H9 (cell line): ENCODE data around the gene PAK2. TPM values are rescaled to one million over a fixed set of nuclear protein-coding genes. Genes with fewer than 3 reads are reported as not detected.
A peak's percentile ranks its signal among the peaks of the same experiment; 100 is the strongest.

Source experiments
- DNase-seq: peaks from one replicate; pipeline ENCODE4 v3.0.0-alpha.2; 2017
- H2AFZ ChIP-seq: one replicate; pipeline ENCODE4 v1.6.1; 2013; ENCODE audit warnings: mild to moderate bottlenecking, low read length, control low read depth, moderate library complexity
- H2AK5ac ChIP-seq: 2 replicates; pipeline ENCODE4 v1.6.1; 2013; ENCODE audit warnings: low read length, control low read depth, mixed read lengths; ENCODE audit not compliant: insufficient read length
- H2BK120ac ChIP-seq: one replicate; pipeline ENCODE4 v1.6.1; 2013; ENCODE audit warnings: low read depth, mild to moderate bottlenecking, low read length, control low read depth, inconsistent platforms; ENCODE audit not compliant: poor library complexity, severe bottlenecking
- H2BK12ac ChIP-seq: 2 replicates; pipeline ENCODE4 v1.6.1; 2013; ENCODE audit warnings: low read length, control low read depth, mixed read lengths, low read depth; ENCODE audit not compliant: insufficient read length
- H2BK15ac ChIP-seq: 2 replicates; pipeline ENCODE4 v1.6.1; 2013; ENCODE audit warnings: low read depth, low read length, control low read depth
- H2BK20ac ChIP-seq: one replicate; pipeline ENCODE4 v1.6.1; 2013; ENCODE audit warnings: low read depth, mild to moderate bottlenecking, low read length, control low read depth, inconsistent platforms; ENCODE audit not compliant: poor library complexity, severe bottlenecking
- H2BK5ac ChIP-seq: 2 replicates; pipeline ENCODE4 v1.6.1; 2013; ENCODE audit warnings: low read length, control low read depth, mixed read lengths; ENCODE audit not compliant: insufficient read length
- H3K14ac ChIP-seq: 2 replicates; pipeline ENCODE4 v1.6.1; 2013; ENCODE audit warnings: low read length, control low read depth; ENCODE audit not compliant: insufficient read depth
- H3K18ac ChIP-seq: 2 replicates; pipeline ENCODE4 v1.6.1; 2013; ENCODE audit warnings: low read depth, mild to moderate bottlenecking, mixed read lengths, low read length, control low read depth; ENCODE audit not compliant: insufficient read length
- H3K23ac ChIP-seq: 2 replicates; pipeline ENCODE4 v1.6.1; 2013; ENCODE audit warnings: low read length, control low read depth, mixed read lengths, low read depth; ENCODE audit not compliant: insufficient read length
- H3K23me2 ChIP-seq: 2 replicates; pipeline ENCODE4 v1.6.1; 2013; ENCODE audit warnings: low read depth, mild to moderate bottlenecking, mixed read lengths, low read length, control low read depth; ENCODE audit not compliant: insufficient read length, poor library complexity, severe bottlenecking
- H3K27ac ChIP-seq: 2 replicates; pipeline ENCODE4 v1.5.1; 2013; ENCODE audit warnings: low read length, control low read depth, mixed read lengths, low read depth; ENCODE audit not compliant: insufficient read length
- H3K27me3 ChIP-seq: 2 replicates; pipeline ENCODE4 v1.6.1; 2013; ENCODE audit warnings: low read length, control low read depth, inconsistent platforms; ENCODE audit not compliant: insufficient read depth
- H3K4ac ChIP-seq: 2 replicates; pipeline ENCODE4 v1.6.1; 2013; ENCODE audit warnings: low read depth, mild to moderate bottlenecking, control low read depth, inconsistent platforms, low read length, moderate library complexity
- H3K4me1 ChIP-seq: 2 replicates; pipeline ENCODE4 v1.6.1; 2013; ENCODE audit warnings: low read length, control low read depth, inconsistent platforms; ENCODE audit not compliant: insufficient read depth
- H3K4me2 ChIP-seq: 2 replicates; pipeline ENCODE4 v1.6.1; 2013; ENCODE audit warnings: low read length, control low read depth, mixed read lengths; ENCODE audit not compliant: insufficient read length, insufficient read depth
- H3K56ac ChIP-seq: 2 replicates; pipeline ENCODE4 v1.6.1; 2013; ENCODE audit warnings: low read depth, mild to moderate bottlenecking, mixed read lengths, low read length, control low read depth; ENCODE audit not compliant: insufficient read length
- H3K79me1 ChIP-seq: 2 replicates; pipeline ENCODE4 v1.6.1; 2013; ENCODE audit warnings: low read depth, mild to moderate bottlenecking, moderate library complexity, low read length, control low read depth, inconsistent platforms; ENCODE audit not compliant: insufficient read depth, poor library complexity, severe bottlenecking
- H3K79me2 ChIP-seq: 2 replicates; pipeline ENCODE4 v1.6.1; 2013; ENCODE audit warnings: low read length, control low read depth, inconsistent platforms; ENCODE audit not compliant: insufficient read depth
- H3K9ac ChIP-seq: 2 replicates; pipeline ENCODE4 v1.6.1; 2013; ENCODE audit warnings: low read length, control low read depth, mixed read lengths; ENCODE audit not compliant: insufficient read length; ENCODE audit errors: extremely low read depth
- H3K9me3 ChIP-seq: one replicate; pipeline ENCODE4 v1.6.1; 2013; ENCODE audit warnings: low read depth, low read length, inconsistent platforms; ENCODE audit not compliant: control insufficient read depth
- H3T11ph ChIP-seq: one replicate; pipeline ENCODE4 v1.6.1; 2013; ENCODE audit warnings: mild to moderate bottlenecking, low read length, control low read depth, inconsistent platforms
- H4K20me1 ChIP-seq: one replicate; pipeline ENCODE4 v1.6.1; 2013; ENCODE audit not compliant: control insufficient read depth, insufficient read length, insufficient read depth
- H4K5ac ChIP-seq: 2 replicates; pipeline ENCODE4 v1.6.1; 2013; ENCODE audit warnings: low read depth, mild to moderate bottlenecking, mixed read lengths, low read length, control low read depth; ENCODE audit not compliant: insufficient read length
- H4K8ac ChIP-seq: replicated peaks from 2 replicates; pipeline ENCODE4 v1.6.1; 2013; ENCODE audit warnings: low read length, control low read depth, mixed read lengths, low read depth; ENCODE audit not compliant: insufficient read length
- H4K91ac ChIP-seq: 2 replicates; pipeline ENCODE4 v1.6.1; 2013; ENCODE audit warnings: low read depth, mild to moderate bottlenecking, moderate library complexity, mixed read lengths, low read length, control low read depth; ENCODE audit not compliant: insufficient read length
- H3K27ac Mint-ChIP-seq, 3 experiments: 2 replicates in 2 of 3; 3 replicates in 1 of 3; pipeline ENCODE4 v1.8.0; 2020 to 2021; ENCODE audit warnings: mixed read lengths in 3 of 3, mild to moderate bottlenecking in 1 of 3, moderate library complexity in 1 of 3
- H3K27me3 Mint-ChIP-seq: 2 replicates; pipeline ENCODE4 v1.8.0; 2021; ENCODE audit warnings: low read depth, mild to moderate bottlenecking, moderate library complexity, mixed read lengths
- H3K36me3 Mint-ChIP-seq, 3 experiments: 2 replicates in 2 of 3; 3 replicates in 1 of 3; pipeline ENCODE4 v1.8.0; 2020 to 2021; ENCODE audit warnings: low read depth in 3 of 3, mixed read lengths in 3 of 3; ENCODE audit not compliant: insufficient read depth in 1 of 3
- H3K4me1 Mint-ChIP-seq, 2 experiments: 2 replicates each; pipeline ENCODE4 v1.8.0; 2020; ENCODE audit warnings: mixed read lengths in 2 of 2
- H3K4me3 Mint-ChIP-seq, 2 experiments: 2 replicates in 1 of 2; 3 replicates in 1 of 2; pipeline ENCODE4 v1.8.0; 2020 to 2021; ENCODE audit warnings: mild to moderate bottlenecking in 2 of 2, mixed read lengths in 2 of 2, moderate library complexity in 1 of 2
- H3K9me3 Mint-ChIP-seq, 2 experiments: 2 replicates in 1 of 2; 3 replicates in 1 of 2; pipeline ENCODE4 v1.8.0; 2020; ENCODE audit warnings: mild to moderate bottlenecking in 2 of 2, mixed read lengths in 2 of 2, moderate library complexity in 1 of 2
- WGBS: extraction: QIAGEN DNeasy Blood & Tissue Kit; methylation state at CpG from one replicate; pipeline ENCODE4 v1.1.7; 2013; ENCODE audit warnings: missing lambda C conversion rate, low lambda C conversion rate, mixed read lengths; ENCODE audit not compliant: insufficient read length; ENCODE audit errors: extremely low coverage; 5-methylcytosine and 5-hydroxymethylcytosine counted together
- total RNA-seq: library from RNA; stranded (reverse); gene quantifications from 2 replicates; pipeline ENCODE4 v1.2.1, GENCODE V29; 2021
- TF ChIP-seq, protein P1 (sequence below): fragments of 200-600 bp; sonication (generic); conservative IDR thresholded peaks from 3 replicates; pipeline ENCODE4 v1.8.0; 2021; ENCODE audit warnings: antibody characterized with exemption, mild to moderate bottlenecking

PAK2 gene
- total RNA-seq, 1 experiment from 2014 or later, result 65.7 TPM

- no peak overlapping the region for H3K4ac ChIP-seq
- H3K79me1 ChIP-seq, result no peaks in the 10 kb centered on the region
Observed at GRCh38 chr3:196689941-196690660, 49.6 kb upstream of the PAK2 start.

More at GRCh38 chr3:196689941-196690660, 49.6 kb upstream of the PAK2 start:
- Histone ChIP-seq H2BK20ac (no peak overlapping the region), H3K4me1 (no peaks in the 10 kb centered on the region; the same call in 1 of the 2 replicates), H3T11ph (no peak overlapping the region), H2BK5ac (no peak overlapping the region), H2AFZ (no peak overlapping the region), H4K8ac (no peak overlapping the region), H3K79me2 (no peaks in the 10 kb centered on the region), H3K23ac (no peak overlapping the region), H3K14ac (no peak overlapping the region), H2BK120ac (no peak overlapping the region), H4K20me1 (no peaks in the 10 kb centered on the region), H4K5ac (no peak overlapping the region), H3K18ac (no peak overlapping the region), H3K27me3 (no peaks in the 10 kb centered on the region), H3K9me3 (no peaks in the 10 kb centered on the region), H2AK5ac (no peak overlapping the region), H4K91ac (no peak overlapping the region), H3K4me2 (no peak overlapping the region), H3K27ac (no peak overlapping the region), H2BK15ac (no peak overlapping the region), H3K9ac (no peak overlapping the region), H2BK12ac (no peak overlapping the region), H3K56ac (no peak overlapping the region), H3K23me2 (no peaks in the 10 kb centered on the region)
- DNase-seq, result no peak
- peaks cover 9 to 10% of the 10 kb centered on the region in 2 experiments for H3K4me1 Mint-ChIP-seq
- H3K9me3 Mint-ChIP-seq, result peaks cover 0 to 2% of the 10 kb centered on the region in 2 experiments; a peak in 1 of 5 replicates
- no peak overlapping the region for H3K4me3 Mint-ChIP-seq
- peak overlapping the region in 1 of 3 experiments; percentile 57; a peak in 1 of 7 replicates for H3K27ac Mint-ChIP-seq
- TF ChIP-seq, protein P1, sequence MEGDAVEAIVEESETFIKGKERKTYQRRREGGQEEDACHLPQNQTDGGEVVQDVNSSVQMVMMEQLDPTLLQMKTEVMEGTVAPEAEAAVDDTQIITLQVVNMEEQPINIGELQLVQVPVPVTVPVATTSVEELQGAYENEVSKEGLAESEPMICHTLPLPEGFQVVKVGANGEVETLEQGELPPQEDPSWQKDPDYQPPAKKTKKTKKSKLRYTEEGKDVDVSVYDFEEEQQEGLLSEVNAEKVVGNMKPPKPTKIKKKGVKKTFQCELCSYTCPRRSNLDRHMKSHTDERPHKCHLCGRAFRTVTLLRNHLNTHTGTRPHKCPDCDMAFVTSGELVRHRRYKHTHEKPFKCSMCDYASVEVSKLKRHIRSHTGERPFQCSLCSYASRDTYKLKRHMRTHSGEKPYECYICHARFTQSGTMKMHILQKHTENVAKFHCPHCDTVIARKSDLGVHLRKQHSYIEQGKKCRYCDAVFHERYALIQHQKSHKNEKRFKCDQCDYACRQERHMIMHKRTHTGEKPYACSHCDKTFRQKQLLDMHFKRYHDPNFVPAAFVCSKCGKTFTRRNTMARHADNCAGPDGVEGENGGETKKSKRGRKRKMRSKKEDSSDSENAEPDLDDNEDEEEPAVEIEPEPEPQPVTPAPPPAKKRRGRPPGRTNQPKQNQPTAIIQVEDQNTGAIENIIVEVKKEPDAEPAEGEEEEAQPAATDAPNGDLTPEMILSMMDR, result no peak
- H3K27me3 Mint-ChIP-seq, result no peaks in the 10 kb centered on the region
- no CpG with 5 or more reads among the region's 17 CpGs for WGBS
- no peaks in the 10 kb centered on the region for H3K36me3 Mint-ChIP-seq
